Measurements from ENCODE around the gene CA10. TPM values are rescaled to one million over a fixed set of nuclear protein-coding genes. Genes with fewer than 3 reads are reported as not detected.

Gene CA10
- total and polyA plus RNA-seq, 2 donors (not counting 1 experiment from before 2014, with no cell fraction given): not detected

DNA sequence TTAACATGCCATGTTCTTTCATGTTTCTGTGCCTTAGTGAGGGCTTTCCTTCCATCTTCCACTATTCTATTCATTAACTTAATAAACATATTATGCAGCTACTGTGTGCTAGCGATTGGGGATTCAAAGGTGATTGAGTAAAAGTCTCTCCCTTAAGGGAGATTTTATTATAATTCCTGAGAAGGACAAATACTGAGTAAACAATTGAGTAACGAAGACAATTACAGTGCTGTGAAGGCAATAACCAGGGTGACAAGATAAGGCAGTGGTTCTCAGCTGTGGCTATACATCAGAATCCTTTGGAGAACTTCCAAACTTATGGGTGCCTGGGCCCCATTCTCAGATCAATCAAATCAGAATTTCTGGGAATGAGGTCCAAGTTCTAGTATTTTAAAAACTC lies 353.3 kb downstream of the CA10 start:
- no peaks in the 10 kb centered on the region for H4K20me1 ChIP-seq (ENCODE audit: control insufficient read depth, extremely low read depth, insufficient read depth, low read length)
- DNase-seq (ENCODE audit: low read depth in 2 of 2): no peak
- H3K79me2 ChIP-seq (ENCODE audit: control insufficient read depth, insufficient read depth, low read length): no peaks in the 10 kb centered on the region
- no peaks in the 10 kb centered on the region for H3K27me3 ChIP-seq (ENCODE audit: control insufficient read depth, insufficient read depth, low read length)
- H3K4me3 ChIP-seq (replicated peaks in 1 of 4; ENCODE audit: control extremely low read depth in 1 of 4, insufficient read depth in 1 of 4, low read depth in 3 of 4, low read length in 4 of 4): no peak overlapping the region
- no peaks in the 10 kb centered on the region for H3K36me3 ChIP-seq (ENCODE audit: control insufficient read depth, insufficient read depth, low read length)
- H3K9me3 ChIP-seq (ENCODE audit: control insufficient read depth, insufficient read depth, low read depth, low read length): no peaks in the 10 kb centered on the region
- no peaks in the 10 kb centered on the region for H3K4me1 ChIP-seq (ENCODE audit: control insufficient read depth, extremely low read depth, insufficient read depth, low read length)
- no peak overlapping the region for H2AFZ ChIP-seq (ENCODE audit: low read length)
- no peak overlapping the region for H3K4me2 ChIP-seq (ENCODE audit: extremely low read depth, insufficient read depth, low read length)
- no peak for TF ChIP-seq EZH2 (IDR thresholded peaks at IDR 0.05; ENCODE audit: low read length, missing control alignments)
- TF ChIP-seq, protein P1, sequence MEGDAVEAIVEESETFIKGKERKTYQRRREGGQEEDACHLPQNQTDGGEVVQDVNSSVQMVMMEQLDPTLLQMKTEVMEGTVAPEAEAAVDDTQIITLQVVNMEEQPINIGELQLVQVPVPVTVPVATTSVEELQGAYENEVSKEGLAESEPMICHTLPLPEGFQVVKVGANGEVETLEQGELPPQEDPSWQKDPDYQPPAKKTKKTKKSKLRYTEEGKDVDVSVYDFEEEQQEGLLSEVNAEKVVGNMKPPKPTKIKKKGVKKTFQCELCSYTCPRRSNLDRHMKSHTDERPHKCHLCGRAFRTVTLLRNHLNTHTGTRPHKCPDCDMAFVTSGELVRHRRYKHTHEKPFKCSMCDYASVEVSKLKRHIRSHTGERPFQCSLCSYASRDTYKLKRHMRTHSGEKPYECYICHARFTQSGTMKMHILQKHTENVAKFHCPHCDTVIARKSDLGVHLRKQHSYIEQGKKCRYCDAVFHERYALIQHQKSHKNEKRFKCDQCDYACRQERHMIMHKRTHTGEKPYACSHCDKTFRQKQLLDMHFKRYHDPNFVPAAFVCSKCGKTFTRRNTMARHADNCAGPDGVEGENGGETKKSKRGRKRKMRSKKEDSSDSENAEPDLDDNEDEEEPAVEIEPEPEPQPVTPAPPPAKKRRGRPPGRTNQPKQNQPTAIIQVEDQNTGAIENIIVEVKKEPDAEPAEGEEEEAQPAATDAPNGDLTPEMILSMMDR (conservative IDR thresholded peaks at IDR 0.05 in 1 of 2, IDR thresholded peaks at IDR 0.05 in 1 of 2; ENCODE audit: low read depth in 1 of 2, low read length in 2 of 2): no peak
- no peak overlapping the region for H3K9ac ChIP-seq (ENCODE audit: insufficient read depth, low read length)
- H3K27ac ChIP-seq (ENCODE audit: insufficient read depth, low read length): no peak overlapping the region

DNA sequence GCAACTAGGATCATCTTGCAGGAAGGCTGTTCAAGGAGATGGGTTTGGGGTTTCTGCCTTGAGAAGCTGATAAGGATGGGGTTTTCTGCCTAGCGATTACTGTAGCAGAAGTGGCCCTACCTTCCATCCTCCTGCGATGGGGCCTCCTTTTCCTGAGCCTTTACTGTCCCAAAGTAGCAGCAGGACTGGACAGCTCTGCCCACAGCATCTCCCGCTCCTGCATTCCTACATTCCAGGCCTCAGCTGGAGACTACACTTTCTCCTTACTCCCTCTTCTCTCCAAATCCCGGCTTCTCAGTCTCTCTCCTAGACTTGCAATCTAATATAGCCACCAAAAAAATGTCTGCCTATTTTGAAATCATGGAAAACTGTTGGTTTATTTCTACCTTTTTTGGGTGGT lies 355.4 kb downstream of the CA10 start:
- Histone ChIP-seq H3K9me3 (ENCODE audit: control insufficient read depth, insufficient read depth, low read depth, low read length) (no peaks in the 10 kb centered on the region), H3K27ac (ENCODE audit: insufficient read depth, low read length) (no peak overlapping the region), H3K79me2 (ENCODE audit: control insufficient read depth, insufficient read depth, low read length) (no peaks in the 10 kb centered on the region), H3K9ac (ENCODE audit: insufficient read depth, low read length) (no peak overlapping the region), H3K4me2 (ENCODE audit: extremely low read depth, insufficient read depth, low read length) (no peak overlapping the region), H3K4me1 (ENCODE audit: control insufficient read depth, extremely low read depth, insufficient read depth, low read length) (no peaks in the 10 kb centered on the region), H3K27me3 (ENCODE audit: control insufficient read depth, insufficient read depth, low read length) (no peaks in the 10 kb centered on the region), H4K20me1 (ENCODE audit: control insufficient read depth, extremely low read depth, insufficient read depth, low read length) (no peaks in the 10 kb centered on the region), H3K4me3 (replicated peaks in 1 of 4; ENCODE audit: control extremely low read depth in 1 of 4, insufficient read depth in 1 of 4, low read depth in 3 of 4, low read length in 4 of 4) (no peak overlapping the region), H2AFZ (ENCODE audit: low read length) (no peak overlapping the region), H3K36me3 (ENCODE audit: control insufficient read depth, insufficient read depth, low read length) (no peaks in the 10 kb centered on the region)
- TF ChIP-seq, protein P1 (conservative IDR thresholded peaks at IDR 0.05 in 1 of 2, IDR thresholded peaks at IDR 0.05 in 1 of 2; ENCODE audit: low read depth in 1 of 2, low read length in 2 of 2): no peak
- TF ChIP-seq EZH2 (IDR thresholded peaks at IDR 0.05; ENCODE audit: low read length, missing control alignments): no peak
- no peak for DNase-seq (ENCODE audit: low read depth in 2 of 2)

DNA sequence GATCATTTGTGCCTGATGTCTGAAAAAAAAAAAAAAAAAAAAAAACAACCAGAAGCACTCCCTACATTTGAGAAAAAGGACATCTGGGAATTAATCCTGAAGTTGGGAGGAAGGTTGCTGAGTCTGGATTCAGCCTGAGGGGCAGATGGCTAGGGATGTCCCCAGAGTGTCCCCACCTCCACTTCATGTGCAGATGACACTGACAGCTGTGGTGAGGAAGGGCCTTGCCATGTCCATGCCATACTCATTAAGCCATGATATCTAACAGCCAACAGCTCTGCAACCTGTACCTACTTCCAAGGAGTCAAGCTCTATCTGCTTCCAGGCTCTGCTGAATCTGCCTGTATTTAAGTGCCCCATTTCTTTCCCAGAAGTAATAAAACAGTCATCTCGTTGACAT lies 356.0 kb downstream of the CA10 start:
- H4K20me1 ChIP-seq (ENCODE audit: control insufficient read depth, extremely low read depth, insufficient read depth, low read length): no peaks in the 10 kb centered on the region
- no peak overlapping the region for H3K27ac ChIP-seq (ENCODE audit: insufficient read depth, low read length)
- H3K27me3 ChIP-seq (ENCODE audit: control insufficient read depth, insufficient read depth, low read length): no peaks in the 10 kb centered on the region
- no peaks in the 10 kb centered on the region for H3K79me2 ChIP-seq (ENCODE audit: control insufficient read depth, insufficient read depth, low read length)
- TF ChIP-seq, protein P1 (conservative IDR thresholded peaks at IDR 0.05 in 1 of 2, IDR thresholded peaks at IDR 0.05 in 1 of 2; ENCODE audit: low read depth in 1 of 2, low read length in 2 of 2): no peak
- no peak for TF ChIP-seq EZH2 (IDR thresholded peaks at IDR 0.05; ENCODE audit: low read length, missing control alignments)
- H3K9ac ChIP-seq (ENCODE audit: insufficient read depth, low read length): no peak overlapping the region
- DNase-seq (ENCODE audit: low read depth in 2 of 2): no peak
- no peak overlapping the region for H3K4me3 ChIP-seq (replicated peaks in 1 of 4; ENCODE audit: control extremely low read depth in 1 of 4, insufficient read depth in 1 of 4, low read depth in 3 of 4, low read length in 4 of 4)
- H3K4me2 ChIP-seq (ENCODE audit: extremely low read depth, insufficient read depth, low read length): no peak overlapping the region
- no peaks in the 10 kb centered on the region for H3K36me3 ChIP-seq (ENCODE audit: control insufficient read depth, insufficient read depth, low read length)
- H3K9me3 ChIP-seq (ENCODE audit: control insufficient read depth, insufficient read depth, low read depth, low read length): no peaks in the 10 kb centered on the region
- no peak overlapping the region for H2AFZ ChIP-seq (ENCODE audit: low read length)
- no peaks in the 10 kb centered on the region for H3K4me1 ChIP-seq (ENCODE audit: control insufficient read depth, extremely low read depth, insufficient read depth, low read length)
